Measurements from ENCODE around the gene RAB1A. TPM values are rescaled to one million over a fixed set of nuclear protein-coding genes. Genes with fewer than 3 reads are reported as not detected.
"Not testable (repeated sequence)": the region's sequence is repeated elsewhere in the genome, so short reads cannot be mapped to it uniquely, and the experiment has no call there.

RAB1A gene
- total RNA-seq, 1 donor from 2014 or later, result 259 TPM

- no peak overlapping the region for H3K9ac ChIP-seq (ENCODE audit: low read length)
- no peak overlapping the region for H3K4me3 ChIP-seq (ENCODE audit: insufficient read depth, low read depth, low read length)
- no peaks in the 10 kb centered on the region for H3K27me3 ChIP-seq (ENCODE audit: insufficient read depth, low read length)
- no peaks in the 10 kb centered on the region for H3K9me3 ChIP-seq (ENCODE audit: insufficient read depth, low read depth, low read length)
- H3K36me3 ChIP-seq (ENCODE audit: insufficient read depth, low read length), result no peaks in the 10 kb centered on the region
- H3K4me1 ChIP-seq (ENCODE audit: insufficient read depth, low read length), result no peaks in the 10 kb centered on the region
- H2AFZ ChIP-seq (ENCODE audit: low read depth, low read length), result no peak overlapping the region
- no peak for TF ChIP-seq EZH2 (IDR thresholded peaks at IDR 0.05; ENCODE audit: insufficient read depth, low read length)
- H3K27ac ChIP-seq (ENCODE audit: low read depth, low read length), result no peak overlapping the region
- Mint-ChIP-seq H3K4me3 (ENCODE audit: unreplicated experiment) (no peak overlapping the region), H3K9me3 (ENCODE audit: unreplicated experiment) (no peaks in the 10 kb centered on the region), H3K27ac (ENCODE audit: unreplicated experiment) (no peak overlapping the region), H3K36me3 (ENCODE audit: low read depth, unreplicated experiment) (peaks cover 3% of the 10 kb centered on the region), H3K4me1 (ENCODE audit: low read depth, unreplicated experiment) (peaks cover 9% of the 10 kb centered on the region), H3K27me3 (ENCODE audit: low read depth, unreplicated experiment) (no peaks in the 10 kb centered on the region)
- no peak for FAIRE-seq
- no peak for DNase-seq (ENCODE audit: low read depth)
- H3K4me2 ChIP-seq (ENCODE audit: low read length), result no peak overlapping the region
- no peaks in the 10 kb centered on the region for H3K79me2 ChIP-seq (ENCODE audit: insufficient read depth, low read length)
- no peaks in the 10 kb centered on the region for H4K20me1 ChIP-seq (ENCODE audit: insufficient read depth, low read length)
These were observed 6.3 kb upstream of the RAB1A start for GRCh38 chr2:65136253-65136652.

GRCh38 chr2:65134158-65134557 is 4.3 kb upstream of the RAB1A start:
- DNase-seq (ENCODE audit: low read depth) (no peak), FAIRE-seq (no peak)
- H3K36me3 Mint-ChIP-seq (ENCODE audit: low read depth, unreplicated experiment), result peaks cover 3% of the 10 kb centered on the region
- no peak overlapping the region for H3K9ac ChIP-seq (ENCODE audit: low read length)
- no peaks in the 10 kb centered on the region for H3K4me1 ChIP-seq (ENCODE audit: insufficient read depth, low read length)
- no peaks in the 10 kb centered on the region for H3K27me3 ChIP-seq (ENCODE audit: insufficient read depth, low read length)
- no peak overlapping the region for H3K4me3 Mint-ChIP-seq (ENCODE audit: unreplicated experiment)
- H4K20me1 ChIP-seq (ENCODE audit: insufficient read depth, low read length), result peaks cover 2% of the 10 kb centered on the region
- TF ChIP-seq EZH2 (IDR thresholded peaks at IDR 0.05; ENCODE audit: insufficient read depth, low read length), result no peak
- TF ChIP-seq CTCF (IDR thresholded peaks at IDR 0.05; ENCODE audit: insufficient read depth, low read depth, low read length), result no peak
- no peak overlapping the region for H3K27ac Mint-ChIP-seq (ENCODE audit: unreplicated experiment)
- H3K4me1 Mint-ChIP-seq (ENCODE audit: low read depth, unreplicated experiment), result peaks cover 9% of the 10 kb centered on the region
- H3K36me3 ChIP-seq (ENCODE audit: insufficient read depth, low read length), result no peaks in the 10 kb centered on the region
- H3K4me2 ChIP-seq (ENCODE audit: low read length), result no peak overlapping the region
- H3K4me3 ChIP-seq (ENCODE audit: insufficient read depth, low read depth, low read length), result no peak overlapping the region
- H3K27me3 Mint-ChIP-seq (ENCODE audit: low read depth, unreplicated experiment), result no peaks in the 10 kb centered on the region
- peaks cover 8% of the 10 kb centered on the region for H3K79me2 ChIP-seq (ENCODE audit: insufficient read depth, low read length)
- H3K9me3 Mint-ChIP-seq (ENCODE audit: unreplicated experiment), result no peaks in the 10 kb centered on the region
- H2AFZ ChIP-seq (ENCODE audit: low read depth, low read length), result no peak overlapping the region
- H3K27ac ChIP-seq (ENCODE audit: low read depth, low read length), result no peak overlapping the region
- H3K9me3 ChIP-seq (ENCODE audit: insufficient read depth, low read depth, low read length), result no peaks in the 10 kb centered on the region

- H3K79me2 ChIP-seq (ENCODE audit: insufficient read depth, low read length), result peaks cover 13% of the 10 kb centered on the region
- H3K9ac ChIP-seq (ENCODE audit: low read length), result no peak overlapping the region
- FAIRE-seq (no peak), DNase-seq (ENCODE audit: low read depth) (no peak)
- no peaks in the 10 kb centered on the region for H3K4me1 ChIP-seq (ENCODE audit: insufficient read depth, low read length)
- Mint-ChIP-seq H3K4me3 (ENCODE audit: unreplicated experiment) (no peak overlapping the region), H3K4me1 (ENCODE audit: low read depth, unreplicated experiment) (peaks cover 9% of the 10 kb centered on the region), H3K36me3 (ENCODE audit: low read depth, unreplicated experiment) (peaks cover 3% of the 10 kb centered on the region), H3K27me3 (ENCODE audit: low read depth, unreplicated experiment) (no peaks in the 10 kb centered on the region), H3K27ac (ENCODE audit: unreplicated experiment) (no peak overlapping the region), H3K9me3 (ENCODE audit: unreplicated experiment) (no peaks in the 10 kb centered on the region)
- no peak overlapping the region for H3K4me3 ChIP-seq (ENCODE audit: insufficient read depth, low read depth, low read length)
- H3K36me3 ChIP-seq (ENCODE audit: insufficient read depth, low read length), result no peaks in the 10 kb centered on the region
- H4K20me1 ChIP-seq (ENCODE audit: insufficient read depth, low read length), result peaks cover 8% of the 10 kb centered on the region
- H3K27ac ChIP-seq (ENCODE audit: low read depth, low read length), result no peak overlapping the region
- H2AFZ ChIP-seq (ENCODE audit: low read depth, low read length), result no peak overlapping the region
- no peaks in the 10 kb centered on the region for H3K27me3 ChIP-seq (ENCODE audit: insufficient read depth, low read length)
- H3K4me2 ChIP-seq (ENCODE audit: low read length), result no peak overlapping the region
- no peak for TF ChIP-seq EZH2 (IDR thresholded peaks at IDR 0.05; ENCODE audit: insufficient read depth, low read length)
- TF ChIP-seq CTCF (IDR thresholded peaks at IDR 0.05; ENCODE audit: insufficient read depth, low read depth, low read length), result no peak
- H3K9me3 ChIP-seq (ENCODE audit: insufficient read depth, low read depth, low read length), result no peaks in the 10 kb centered on the region
These were observed 3.7 kb upstream of the RAB1A start for GRCh38 chr2:65133626-65134025.

- not testable (repeated sequence) for H3K9ac ChIP-seq (ENCODE audit: low read length); H3K4me3 ChIP-seq (ENCODE audit: insufficient read depth, low read depth, low read length); H3K9me3 Mint-ChIP-seq (ENCODE audit: unreplicated experiment); H3K36me3 Mint-ChIP-seq (ENCODE audit: low read depth, unreplicated experiment); H3K27me3 Mint-ChIP-seq (ENCODE audit: low read depth, unreplicated experiment); H3K4me1 Mint-ChIP-seq (ENCODE audit: low read depth, unreplicated experiment); H3K4me1 ChIP-seq (ENCODE audit: insufficient read depth, low read length); DNase-seq (ENCODE audit: low read depth); H3K36me3 ChIP-seq (ENCODE audit: insufficient read depth, low read length); H3K27ac Mint-ChIP-seq (ENCODE audit: unreplicated experiment); H3K4me2 ChIP-seq (ENCODE audit: low read length); H3K4me3 Mint-ChIP-seq (ENCODE audit: unreplicated experiment); H3K9me3 ChIP-seq (ENCODE audit: insufficient read depth, low read depth, low read length); H2AFZ ChIP-seq (ENCODE audit: low read depth, low read length); H3K27me3 ChIP-seq (ENCODE audit: insufficient read depth, low read length); H3K27ac ChIP-seq (ENCODE audit: low read depth, low read length); FAIRE-seq
- Histone ChIP-seq H4K20me1 (ENCODE audit: insufficient read depth, low read length) (peaks cover 15% of the 10 kb centered on the region), H3K79me2 (ENCODE audit: insufficient read depth, low read length) (peaks cover 20% of the 10 kb centered on the region)
These were observed 3.0 kb upstream of the RAB1A start for GRCh38 chr2:65132930-65133329.

Measured in astrocyte (in vitro differentiated cells and primary cell).